GM12874 (cell line): ENCODE results near the gene WWC2.

Experiments used
- CTCF ChIP-seq: IDR thresholded peaks from 2 replicates; pipeline ENCODE4 v1.5.1; 2011; ENCODE audit warnings: low read depth, mild to moderate bottlenecking, control low read depth, low read length, moderate library complexity; ENCODE audit not compliant: insufficient read depth

The WWC2 gene

DNA sequence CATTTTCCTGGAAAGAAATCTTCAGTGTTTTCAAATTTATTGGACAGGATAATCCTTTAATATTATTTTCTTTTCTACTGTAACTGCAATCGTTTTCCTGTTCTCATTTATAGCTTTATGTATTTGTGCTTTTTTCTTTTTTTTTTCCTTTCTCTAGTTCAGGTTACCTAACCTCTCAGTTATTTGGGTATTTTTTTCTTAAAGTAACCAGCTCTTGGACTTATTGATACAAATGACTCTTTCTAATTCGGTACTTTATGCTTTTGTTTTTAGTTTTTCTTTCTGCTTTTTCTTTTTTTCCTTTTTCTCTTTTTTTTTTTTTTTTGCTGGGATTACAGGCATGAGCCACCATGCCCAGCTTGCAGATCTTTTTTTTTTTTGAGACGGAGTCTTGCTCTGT lies 25.2 kb downstream of the WWC2 start:
- TF ChIP-seq CTCF, result no peak

DNA sequence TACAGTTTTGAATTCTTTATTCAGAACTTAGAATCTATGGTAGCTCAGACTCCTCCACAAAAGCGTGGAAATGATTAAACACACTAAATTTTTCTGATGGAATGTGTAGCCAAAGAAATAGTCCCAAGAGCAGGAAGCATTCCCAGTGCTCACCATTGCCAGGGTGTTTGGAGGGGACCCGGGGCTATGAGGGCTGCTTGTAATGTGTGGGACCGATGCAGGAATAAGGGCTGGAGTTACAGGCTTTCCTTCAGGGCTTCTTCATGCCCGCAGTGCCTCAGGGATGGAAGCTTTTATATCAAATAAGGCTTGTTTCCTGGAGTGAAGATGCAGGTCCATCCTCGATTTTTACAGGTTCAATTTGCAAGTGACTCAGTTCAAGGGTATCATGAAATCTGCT lies 25.8 kb downstream of the WWC2 start:
- TF ChIP-seq CTCF, result no peak

DNA sequence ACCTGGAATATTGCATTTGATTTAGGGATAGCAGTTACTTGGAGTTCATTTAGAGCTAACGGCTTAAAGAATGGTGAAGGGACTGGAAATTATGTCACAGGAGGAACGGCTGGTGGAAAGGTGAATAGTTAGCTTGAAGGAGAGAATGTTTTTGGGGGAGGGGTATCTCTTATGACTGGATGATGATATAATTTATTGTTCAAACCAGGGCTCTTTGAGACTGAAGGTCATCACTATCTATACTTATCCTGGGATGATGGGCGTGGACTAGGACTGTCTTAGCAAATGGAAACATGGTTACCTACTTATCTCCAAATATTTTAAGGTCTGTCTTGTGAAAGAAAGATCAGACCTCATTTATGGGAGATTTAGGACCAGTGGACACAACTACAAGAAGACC lies 30.1 kb downstream of the WWC2 start:
- TF ChIP-seq CTCF, result no peak

GRCh38 chr4:183129675-183130074 lies 30.6 kb downstream of the WWC2 start:
- no peak for TF ChIP-seq CTCF

DNA sequence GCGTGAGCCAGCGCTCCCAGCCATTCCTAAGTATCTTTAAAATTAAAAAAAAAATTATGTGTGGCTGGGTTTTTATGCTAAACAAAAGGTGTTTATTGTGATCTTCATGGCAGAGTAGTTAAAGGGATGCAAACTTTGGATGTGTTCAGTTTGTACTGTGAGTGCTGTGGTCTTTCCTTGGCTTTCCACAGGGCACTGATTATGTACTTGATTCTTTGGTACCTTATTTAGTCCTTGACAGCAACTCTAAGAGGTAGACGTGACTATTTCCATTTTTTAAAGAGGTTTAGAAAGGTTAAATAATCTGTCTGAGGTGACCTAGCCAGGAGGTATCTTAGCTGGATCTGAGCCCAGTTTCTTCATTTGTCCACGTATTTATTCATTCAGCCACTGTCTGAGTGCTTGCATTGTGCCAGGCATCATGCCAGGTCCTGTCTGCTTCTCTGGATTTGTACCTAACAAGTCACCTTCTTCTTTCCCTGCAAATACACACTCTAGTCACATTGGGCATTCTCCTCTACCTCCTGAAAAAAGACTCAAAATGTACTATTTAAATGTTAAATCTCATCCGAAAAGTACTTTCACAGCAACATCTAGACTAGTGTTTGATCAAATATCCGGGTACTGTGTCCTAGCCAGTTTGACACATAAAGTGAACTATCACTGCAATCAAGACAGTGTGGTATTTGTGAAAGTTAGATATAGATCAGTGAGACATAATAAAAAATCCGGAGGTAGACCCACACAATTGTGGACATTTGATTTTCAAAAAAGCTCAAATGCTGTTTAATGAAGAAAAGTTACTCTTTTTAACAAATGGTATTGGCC lies 31.5 kb downstream of the WWC2 start:
- TF ChIP-seq CTCF, result no peak

- TF ChIP-seq CTCF, result no peak
These were observed 33.0 kb downstream of the WWC2 start for GRCh38 chr4:183132081-183132480.

- TF ChIP-seq CTCF, result no peak
These were observed 33.8 kb downstream of the WWC2 start for GRCh38 chr4:183132865-183133264.
